IPS DF 6.9 (cell line): ENCODE results near the gene FDCSP.
"Not testable (repeated sequence)": the region's sequence is repeated elsewhere in the genome, so short reads cannot be mapped to it uniquely, and the experiment has no call there.

Source experiments
- DNase-seq: peaks from one replicate; pipeline ENCODE4 v3.0.0-alpha.2; 2013; ENCODE audit warnings: low read depth, low spot score
- H3K27ac ChIP-seq: one replicate; pipeline ENCODE4 v1.5.1; 2013; ENCODE audit warnings: low read length, control low read depth
- H3K27me3 ChIP-seq: 2 replicates; pipeline ENCODE4 v1.6.1; 2013; ENCODE audit warnings: mild to moderate bottlenecking, low read length; ENCODE audit not compliant: control insufficient read depth, insufficient read depth
- H3K36me3 ChIP-seq: 2 replicates; pipeline ENCODE4 v1.6.1; 2013; ENCODE audit warnings: low read length; ENCODE audit not compliant: control insufficient read depth, insufficient read depth
- H3K4me1 ChIP-seq: 2 replicates; pipeline ENCODE4 v1.6.1; 2013; ENCODE audit warnings: low read length; ENCODE audit not compliant: control insufficient read depth, insufficient read depth
- H3K4me3 ChIP-seq: 2 replicates; pipeline ENCODE4 v1.5.1; 2013; ENCODE audit warnings: mild to moderate bottlenecking, low read length
- H3K9me3 ChIP-seq: 2 replicates; pipeline ENCODE4 v1.6.1; 2013; ENCODE audit warnings: low read length, inconsistent platforms; ENCODE audit not compliant: control insufficient read depth, insufficient read depth
- WGBS: extraction: QIAGEN DNeasy Blood & Tissue Kit; methylation state at CpG from one replicate; pipeline ENCODE4 v1.1.7; 2013; ENCODE audit warnings: mixed read lengths, missing lambda C conversion rate; ENCODE audit not compliant: insufficient read length, insufficient coverage; 5-methylcytosine and 5-hydroxymethylcytosine counted together

FDCSP gene

DNA sequence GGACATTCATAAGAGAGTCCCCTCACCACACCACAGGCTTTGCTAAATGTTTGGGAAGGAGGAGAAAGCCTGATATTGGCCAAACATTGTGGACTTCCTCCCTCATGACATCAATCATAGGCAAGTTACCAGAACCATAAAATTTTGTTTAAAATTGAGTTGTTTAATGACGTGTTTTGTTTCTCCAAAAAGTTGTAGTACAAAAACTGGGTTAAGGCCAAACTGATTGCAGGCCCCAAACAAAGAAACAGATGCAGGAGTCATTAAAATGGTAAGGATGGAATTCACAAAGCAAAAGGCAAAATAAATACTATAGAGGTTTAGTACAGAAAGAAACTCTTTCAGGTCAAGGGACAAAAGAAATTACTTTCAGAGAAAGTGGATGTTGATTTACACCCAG is 34.3 kb upstream of the FDCSP start:
- Histone ChIP-seq H3K27ac (no peak overlapping the region), H3K4me1 (no peaks in the 10 kb centered on the region), H3K4me3 (no peak overlapping the region), H3K9me3 (no peaks in the 10 kb centered on the region), H3K36me3 (no peaks in the 10 kb centered on the region), H3K27me3 (no peaks in the 10 kb centered on the region)
- DNase-seq = no peak
- no CpG with 5 or more reads among the region's 1 CpG for WGBS

DNA sequence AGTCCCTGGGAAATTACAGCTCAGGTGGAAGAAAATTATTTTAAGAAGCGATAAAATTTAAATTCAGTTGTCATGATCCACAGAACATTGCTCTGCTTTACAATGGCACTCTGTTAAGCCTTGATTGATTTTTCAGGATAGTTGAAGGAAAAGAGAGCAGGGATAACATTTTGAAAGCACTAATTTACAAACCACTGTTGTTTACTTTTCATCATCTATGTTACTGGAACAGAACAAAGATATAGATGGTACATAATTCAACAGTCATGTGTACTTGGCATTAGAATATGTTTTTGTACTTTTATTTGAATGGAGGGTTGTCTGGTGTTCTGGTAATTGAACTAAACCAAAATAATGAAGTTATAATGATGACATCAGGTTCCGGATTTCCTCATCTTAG is 33.0 kb upstream of the FDCSP start:
- no peaks in the 10 kb centered on the region for H3K27me3 ChIP-seq
- H3K27ac ChIP-seq = no peak overlapping the region
- DNase-seq = no peak
- H3K4me1 ChIP-seq = 0 out of 2 replicates have a peak, but pooled peaks cover under 1% of the 10 kb centered on the region
- H3K36me3 ChIP-seq = no peaks in the 10 kb centered on the region
- H3K9me3 ChIP-seq = no peaks in the 10 kb centered on the region
- no peak overlapping the region for H3K4me3 ChIP-seq
- no CpG with 5 or more reads among the region's 2 CpGs for WGBS

DNA sequence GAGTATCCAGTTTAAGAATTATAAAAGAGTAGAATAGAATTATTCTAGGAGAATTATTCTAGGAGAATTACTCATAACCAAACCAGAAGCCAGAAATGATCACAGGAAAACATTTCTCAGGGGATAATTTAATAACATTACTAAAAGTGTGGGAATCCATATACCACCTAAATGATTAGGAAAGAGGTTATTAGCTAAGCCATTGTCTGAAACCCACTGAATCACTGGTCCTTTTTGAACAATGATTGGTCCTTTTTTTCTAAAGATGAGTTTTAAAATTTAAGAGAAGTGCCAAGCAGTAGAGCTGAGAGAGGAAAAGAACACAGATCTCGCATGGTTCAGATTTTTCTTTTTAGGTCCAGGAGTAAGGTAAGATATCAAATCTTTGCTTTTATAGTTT is 30.5 kb upstream of the FDCSP start, which contains the start of gene ODAM:
Gene ODAM (plus strand): TSS at position 301 of the 400 bp plus-strand sequence. CDS start 819 bp downstream, outside the sequence.
- H3K27me3 ChIP-seq = no peaks in the 10 kb centered on the region
- no CpG with 5 or more reads among the region's 1 CpG for WGBS
- H3K9me3 ChIP-seq = no peaks in the 10 kb centered on the region
- no peak for DNase-seq
- H3K4me3 ChIP-seq = no peak within 1 kb of the TSS
- H3K36me3 ChIP-seq = no peaks in the 10 kb centered on the region
- no peak within 1 kb of the TSS for H3K27ac ChIP-seq
- H3K4me1 ChIP-seq = 0 out of 2 replicates have a peak, but pooled peaks cover 2% of the 10 kb centered on the region

DNA sequence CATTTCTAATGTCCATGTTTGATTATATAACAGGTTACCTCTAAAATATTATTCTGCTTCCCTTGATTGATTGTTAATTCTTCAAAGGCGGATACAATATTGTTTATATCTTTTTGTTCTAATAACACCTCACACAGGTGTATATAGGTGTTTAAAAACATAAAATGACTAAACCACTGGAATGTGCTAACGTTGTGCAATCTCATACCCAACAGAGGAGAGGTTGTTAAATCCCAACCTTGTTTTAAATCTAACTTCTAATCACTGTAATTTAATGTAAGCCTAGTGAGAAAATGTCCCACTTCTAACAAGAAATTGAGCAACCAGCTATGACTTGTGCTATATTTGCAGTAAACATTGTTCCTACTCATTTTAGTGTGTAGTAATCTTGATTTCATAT is 29.1 kb upstream of the FDCSP start:
- 0 out of 2 replicates have a peak, but pooled peaks cover 2% of the 10 kb centered on the region for H3K4me1 ChIP-seq
- no peaks in the 10 kb centered on the region for H3K9me3 ChIP-seq
- no peaks in the 10 kb centered on the region for H3K36me3 ChIP-seq
- no CpG with 5 or more reads among the region's 2 CpGs for WGBS
- no peak overlapping the region for H3K4me3 ChIP-seq
- H3K27me3 ChIP-seq = no peaks in the 10 kb centered on the region
- no peak for DNase-seq
- no peak overlapping the region for H3K27ac ChIP-seq

DNA sequence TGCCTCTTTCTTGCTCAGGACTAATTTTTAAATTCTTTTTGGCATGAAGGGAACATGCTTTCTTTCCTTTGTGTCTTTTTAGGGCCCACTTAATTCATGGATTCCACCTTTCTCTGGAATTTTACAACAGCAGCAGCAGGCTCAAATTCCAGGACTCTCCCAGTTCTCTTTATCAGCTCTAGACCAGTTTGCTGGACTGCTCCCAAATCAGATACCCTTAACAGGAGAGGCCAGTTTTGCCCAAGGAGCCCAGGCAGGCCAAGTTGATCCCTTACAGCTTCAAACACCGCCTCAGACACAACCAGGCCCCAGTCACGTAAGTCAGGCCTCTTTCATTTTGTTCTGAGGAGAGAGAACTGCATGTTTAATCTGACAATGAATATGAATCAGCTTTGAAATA is 28.1 kb upstream of the FDCSP start:
- no CpG with 5 or more reads among the region's 2 CpGs for WGBS
- no peaks in the 10 kb centered on the region for H3K36me3 ChIP-seq
- H3K4me3 ChIP-seq = no peak overlapping the region
- no peaks in the 10 kb centered on the region for H3K9me3 ChIP-seq
- H3K27ac ChIP-seq = no peak overlapping the region
- H3K4me1 ChIP-seq = 0 out of 2 replicates have a peak, but pooled peaks cover 2% of the 10 kb centered on the region
- H3K27me3 ChIP-seq = no peaks in the 10 kb centered on the region
- no peak for DNase-seq

DNA sequence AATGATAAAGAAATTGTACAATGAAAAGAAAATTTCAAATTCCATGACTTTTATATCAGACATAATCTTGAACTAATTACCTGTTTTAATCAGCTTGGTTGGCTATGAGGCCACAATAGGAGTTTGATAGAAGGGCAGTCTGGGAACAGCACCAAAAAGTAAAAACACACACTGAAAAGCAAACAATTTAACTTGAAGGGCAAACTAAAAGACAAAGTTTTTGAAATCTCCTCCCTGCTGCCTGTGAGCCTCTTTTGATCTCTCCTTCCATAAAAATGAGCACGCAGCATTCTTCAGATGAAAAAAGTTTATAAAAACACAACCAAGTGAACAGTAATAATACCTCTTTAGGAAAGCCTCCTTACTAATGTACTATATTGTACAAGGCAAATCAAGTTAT is 22.3 kb upstream of the FDCSP start:
- no peak overlapping the region for H3K4me3 ChIP-seq
- H3K9me3 ChIP-seq = no peaks in the 10 kb centered on the region
- no CpG with 5 or more reads among the region's 1 CpG for WGBS
- H3K27me3 ChIP-seq = no peaks in the 10 kb centered on the region
- no peaks in the 10 kb centered on the region for H3K4me1 ChIP-seq
- no peak overlapping the region for H3K27ac ChIP-seq
- DNase-seq = no peak
- H3K36me3 ChIP-seq = no peaks in the 10 kb centered on the region

DNA sequence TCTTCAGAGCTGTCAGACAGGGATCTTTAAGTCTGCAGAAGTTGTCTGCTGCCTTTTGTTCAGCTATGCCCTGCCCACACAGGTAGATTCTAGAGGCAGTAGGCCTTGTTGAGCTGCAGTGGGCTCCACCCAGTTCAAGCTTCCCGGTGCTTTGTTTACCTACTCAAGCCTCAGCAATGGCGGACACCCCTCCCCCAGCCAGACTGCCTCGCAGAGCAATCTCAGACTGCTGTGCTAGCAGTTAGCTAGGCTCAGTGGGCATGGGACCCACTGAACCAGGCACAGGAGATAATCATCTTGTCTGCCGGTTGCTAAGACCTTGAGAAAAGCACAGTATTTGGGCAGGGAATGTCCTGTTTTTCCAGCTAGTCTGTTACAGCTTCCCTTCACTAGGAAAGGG is 13.2 kb upstream of the FDCSP start:
- not testable (repeated sequence) for H3K36me3 ChIP-seq, H3K4me3 ChIP-seq, H3K4me1 ChIP-seq, H3K27ac ChIP-seq, H3K9me3 ChIP-seq, DNase-seq, H3K27me3 ChIP-seq
- no CpG with 5 or more reads among the region's 4 CpGs for WGBS

DNA sequence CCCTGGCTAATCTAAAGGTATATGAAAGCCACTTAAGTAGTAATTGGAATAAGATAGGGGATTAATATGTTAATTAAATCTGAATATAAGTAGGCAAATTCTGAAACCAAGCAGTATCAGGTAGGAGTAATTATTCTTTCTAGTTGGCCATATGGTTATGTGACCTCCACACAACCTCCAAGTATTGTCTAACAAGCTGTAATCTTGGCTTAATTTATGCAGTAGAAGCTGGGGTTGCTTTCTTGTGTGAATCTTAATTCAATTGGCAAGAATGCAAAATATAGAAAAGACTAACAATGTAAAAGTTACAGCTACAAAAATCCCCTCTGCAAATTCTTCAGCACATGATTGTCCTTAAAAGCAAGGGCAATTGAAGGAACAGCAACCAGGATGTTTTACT is 9.8 kb upstream of the FDCSP start:
- H3K4me3 ChIP-seq, H3K4me1 ChIP-seq, H3K36me3 ChIP-seq, DNase-seq, H3K27ac ChIP-seq, H3K27me3 ChIP-seq, H3K9me3 ChIP-seq: not testable (repeated sequence)

DNA sequence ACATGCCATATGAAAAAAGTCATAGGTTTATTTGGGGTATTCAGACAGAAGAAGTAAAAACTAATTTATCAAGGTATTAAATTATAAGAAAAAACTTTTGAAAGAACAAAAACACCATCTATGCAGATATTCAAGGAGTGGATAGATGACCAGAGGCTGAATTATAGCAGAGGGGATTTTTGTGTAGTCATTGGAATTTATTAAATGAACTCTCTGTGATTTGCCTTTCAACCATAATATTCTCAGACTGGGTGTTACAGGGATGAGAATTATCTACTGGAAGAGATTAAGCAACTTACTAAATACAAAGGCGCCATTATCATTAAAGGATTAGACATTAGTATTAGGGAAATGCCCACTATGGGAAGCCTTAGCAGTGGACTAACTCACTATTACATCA is 9.4 kb upstream of the FDCSP start:
- not testable (repeated sequence) for H3K4me1 ChIP-seq, H3K4me3 ChIP-seq, DNase-seq, H3K27ac ChIP-seq, H3K27me3 ChIP-seq, H3K36me3 ChIP-seq, H3K9me3 ChIP-seq
- no CpG with 5 or more reads among the region's 1 CpG for WGBS

DNA sequence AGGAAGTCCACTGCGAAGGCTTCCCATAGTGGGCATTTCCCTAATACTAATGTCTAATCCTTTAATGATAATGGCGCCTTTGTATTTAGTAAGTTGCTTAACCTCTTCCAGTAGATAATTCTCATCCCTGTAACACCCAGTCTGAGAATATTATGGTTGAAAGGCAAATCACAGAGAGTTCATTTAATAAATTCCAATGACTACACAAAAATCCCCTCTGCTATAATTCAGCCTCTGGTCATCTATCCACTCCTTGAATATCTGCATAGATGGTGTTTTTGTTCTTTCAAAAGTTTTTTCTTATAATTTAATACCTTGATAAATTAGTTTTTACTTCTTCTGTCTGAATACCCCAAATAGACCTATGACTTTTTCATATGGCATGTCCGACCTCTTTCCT is 4.5 kb upstream of the FDCSP start:
- not testable (repeated sequence) for H3K27me3 ChIP-seq, H3K4me3 ChIP-seq, H3K9me3 ChIP-seq, H3K27ac ChIP-seq, H3K36me3 ChIP-seq, H3K4me1 ChIP-seq, DNase-seq
- no CpG with 5 or more reads among the region's 3 CpGs for WGBS

DNA sequence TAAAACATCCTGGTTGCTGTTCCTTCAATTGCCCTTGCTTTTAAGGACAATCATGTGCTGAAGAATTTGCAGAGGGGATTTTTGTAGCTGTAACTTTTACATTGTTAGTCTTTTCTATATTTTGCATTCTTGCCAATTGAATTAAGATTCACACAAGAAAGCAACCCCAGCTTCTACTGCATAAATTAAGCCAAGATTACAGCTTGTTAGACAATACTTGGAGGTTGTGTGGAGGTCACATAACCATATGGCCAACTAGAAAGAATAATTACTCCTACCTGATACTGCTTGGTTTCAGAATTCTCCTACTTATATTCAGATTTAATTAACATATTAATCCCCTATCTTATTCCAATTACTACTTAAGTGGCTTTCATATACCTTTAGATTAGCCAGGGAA is 4.1 kb upstream of the FDCSP start:
- H3K9me3 ChIP-seq, H3K36me3 ChIP-seq: not testable (repeated sequence)

More for the DNA sequence above, 4.1 kb upstream of the FDCSP start:
- H3K4me3 ChIP-seq, H3K4me1 ChIP-seq, H3K27me3 ChIP-seq, H3K27ac ChIP-seq, DNase-seq: not testable (repeated sequence)
